AG04450 (cell line): Measurements from ENCODE around the gene TRIM69. TPM values are rescaled to one million over a fixed set of nuclear protein-coding genes. Genes with fewer than 3 reads are reported as not detected.

ENCODE experiments used
- CTCF ChIA-PET: fragments of 300-600, 350-600 bp; formaldehyde crosslinking; extraction: SDS; loops from one replicate; lab custom pipeline; 2022; ENCODE audit warnings: antibody characterized with exemption, inconsistent platforms; lab: Charles Lee
- POLR2A ChIA-PET: fragments of 350-600 bp; formaldehyde crosslinking; extraction: SDS; loops from one replicate; lab custom pipeline; 2021; ENCODE audit warnings: antibody characterized with exemption, inconsistent platforms; lab: Yijun Ruan, JAX
- DNase-seq: peaks from one replicate; pipeline ENCODE4 v3.0.0-alpha.2; 2011; ENCODE audit warnings: low read depth, low spot score
- H3K27ac ChIP-seq: one replicate; pipeline ENCODE4 v1.5.1; 2012; ENCODE audit warnings: low read depth, low read length, control low read depth
- H3K27me3 ChIP-seq: one replicate; pipeline ENCODE4 v1.6.0; 2012; ENCODE audit warnings: low read length; ENCODE audit not compliant: control insufficient read depth, insufficient read depth
- H3K4me3 ChIP-seq: 2 replicates; pipeline ENCODE4 v1.5.1; 2011; ENCODE audit warnings: mild to moderate bottlenecking, low read depth, low read length, control low read depth
- H3K9me3 ChIP-seq: 2 replicates; pipeline ENCODE4 v1.5.1; 2012; ENCODE audit warnings: low read length; ENCODE audit not compliant: control insufficient read depth, insufficient read depth
- polyA plus RNA-seq: library from polyadenylated mRNA; depleted of rRNA; stranded (reverse); fragments of >200 nt; gene quantifications from 2 replicates; pipeline ENCODE4 v1.2.3, GENCODE V29; 2011
- TF ChIP-seq, protein P1 (sequence below): IDR thresholded peaks from 2 replicates; pipeline ENCODE4 v1.5.1; 2011; ENCODE audit warnings: low read depth, low read length, control low read depth, inconsistent platforms

Gene TRIM69
- polyA plus RNA-seq, 1 experiment: 16.4 TPM

DNA sequence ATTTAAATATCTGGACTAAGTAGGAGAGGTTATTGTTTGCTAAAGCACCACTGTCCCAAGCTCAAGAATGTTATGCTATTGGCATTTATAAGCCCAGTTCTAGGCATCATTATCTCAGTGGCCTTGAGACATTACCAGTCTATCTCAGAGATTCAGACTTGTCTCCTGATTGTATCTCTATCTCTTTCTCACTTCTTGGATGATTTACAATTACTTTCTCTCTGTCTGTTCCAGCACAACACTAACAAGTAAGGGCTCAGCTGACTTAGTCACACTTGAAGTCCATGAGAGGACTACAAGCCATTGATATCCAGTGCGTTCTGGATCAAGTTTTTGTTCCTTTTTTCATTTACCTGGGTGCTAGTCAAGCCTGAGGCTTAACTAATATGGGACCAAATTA lies 60.2 kb downstream of the TRIM69 start:
- Histone ChIP-seq H3K27me3 (peaks cover 5% of the 10 kb centered on the region), H3K27ac (no peak overlapping the region), H3K9me3 (no peaks in the 10 kb centered on the region), H3K4me3 (no peak overlapping the region)
- CTCF ChIA-PET: no interaction called here
- DNase-seq: no peak
- TF ChIP-seq, protein P1, sequence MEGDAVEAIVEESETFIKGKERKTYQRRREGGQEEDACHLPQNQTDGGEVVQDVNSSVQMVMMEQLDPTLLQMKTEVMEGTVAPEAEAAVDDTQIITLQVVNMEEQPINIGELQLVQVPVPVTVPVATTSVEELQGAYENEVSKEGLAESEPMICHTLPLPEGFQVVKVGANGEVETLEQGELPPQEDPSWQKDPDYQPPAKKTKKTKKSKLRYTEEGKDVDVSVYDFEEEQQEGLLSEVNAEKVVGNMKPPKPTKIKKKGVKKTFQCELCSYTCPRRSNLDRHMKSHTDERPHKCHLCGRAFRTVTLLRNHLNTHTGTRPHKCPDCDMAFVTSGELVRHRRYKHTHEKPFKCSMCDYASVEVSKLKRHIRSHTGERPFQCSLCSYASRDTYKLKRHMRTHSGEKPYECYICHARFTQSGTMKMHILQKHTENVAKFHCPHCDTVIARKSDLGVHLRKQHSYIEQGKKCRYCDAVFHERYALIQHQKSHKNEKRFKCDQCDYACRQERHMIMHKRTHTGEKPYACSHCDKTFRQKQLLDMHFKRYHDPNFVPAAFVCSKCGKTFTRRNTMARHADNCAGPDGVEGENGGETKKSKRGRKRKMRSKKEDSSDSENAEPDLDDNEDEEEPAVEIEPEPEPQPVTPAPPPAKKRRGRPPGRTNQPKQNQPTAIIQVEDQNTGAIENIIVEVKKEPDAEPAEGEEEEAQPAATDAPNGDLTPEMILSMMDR: no peak
- POLR2A ChIA-PET: no interaction called here

DNA sequence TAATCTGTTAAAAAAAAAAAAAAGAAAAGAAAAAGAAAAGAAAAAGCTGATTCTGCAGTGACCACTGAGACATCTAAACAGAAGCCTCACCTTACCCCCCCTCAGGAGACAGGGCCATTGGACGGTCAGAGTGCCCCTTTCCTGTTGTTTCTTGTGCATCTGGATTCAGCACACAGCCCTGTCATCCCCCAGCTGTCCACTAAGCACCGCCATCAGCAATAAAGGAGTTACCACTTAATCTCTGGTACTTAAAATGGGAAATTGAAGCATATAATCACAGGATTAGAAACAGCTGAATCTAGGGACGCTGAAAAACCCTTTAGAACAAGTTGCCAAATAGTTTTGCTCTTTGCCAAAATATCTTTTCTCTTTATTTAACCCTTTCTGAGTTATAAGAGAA lies 62.5 kb downstream of the TRIM69 start:
- H3K4me3 ChIP-seq: no peak overlapping the region
- no peak for DNase-seq
- POLR2A ChIA-PET: interaction anchor here (0.7 kb wide), 1 partner anchor 135 kb away, joined by 4 read pairs; no protein-coding TSS in a partner anchor
- H3K9me3 ChIP-seq: no peaks in the 10 kb centered on the region
- TF ChIP-seq, protein P1: peak; percentile 20; the same call in 1 of the 2 replicates
- no peak overlapping the region for H3K27ac ChIP-seq
- peaks cover 4% of the 10 kb centered on the region for H3K27me3 ChIP-seq
- CTCF ChIA-PET: interaction anchor here (0.6 to 1.5 kb wide), 4 partner anchors 11 to 61 kb away, joined by 3 to 5 read pairs (median 4); no protein-coding TSS in a partner anchor

DNA sequence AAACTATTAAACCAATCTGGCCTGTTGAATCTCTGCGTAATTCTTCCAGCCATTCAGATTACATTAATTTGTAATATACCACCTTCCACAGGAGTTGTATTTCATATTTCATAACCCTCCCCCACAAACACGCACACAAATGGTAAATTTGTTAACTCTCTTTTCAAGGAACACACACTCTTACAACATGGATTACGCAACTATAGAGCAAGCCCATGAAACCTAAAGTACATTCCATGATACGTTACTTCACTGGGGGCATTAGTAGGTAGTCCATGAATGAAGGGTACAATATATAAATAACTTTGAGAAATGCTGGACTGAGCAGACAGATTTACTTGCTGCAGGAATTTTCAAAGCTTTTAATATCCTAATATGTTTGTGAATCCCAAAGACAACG lies 65.0 kb downstream of the TRIM69 start:
- no peak overlapping the region for H3K27ac ChIP-seq
- TF ChIP-seq, protein P1: no peak
- no peak for DNase-seq
- POLR2A ChIA-PET: no interaction called here
- H3K27me3 ChIP-seq: peaks cover 4% of the 10 kb centered on the region
- CTCF ChIA-PET: no interaction called here
- no peaks in the 10 kb centered on the region for H3K9me3 ChIP-seq
- H3K4me3 ChIP-seq: no peak overlapping the region

DNA sequence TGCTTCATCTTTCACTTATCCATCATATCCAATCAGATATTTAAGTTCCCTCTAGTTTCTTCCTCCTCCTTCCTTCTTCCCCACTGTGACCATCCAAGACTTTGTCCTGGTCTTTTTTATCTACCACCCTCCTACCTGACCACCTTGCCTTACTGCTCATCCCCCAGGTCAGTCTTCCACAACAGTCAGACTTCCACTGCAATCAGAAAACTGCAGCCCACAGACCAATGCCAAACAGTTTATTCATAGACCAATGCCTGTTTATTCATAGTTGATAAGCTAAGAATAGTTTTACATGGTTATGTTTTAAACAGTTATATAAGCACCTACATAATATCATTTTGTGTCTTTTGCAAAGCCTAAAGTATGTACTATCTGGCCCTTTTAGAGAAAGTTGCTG lies 65.5 kb downstream of the TRIM69 start:
- Histone ChIP-seq H3K27me3 (peaks cover 4% of the 10 kb centered on the region), H3K9me3 (no peaks in the 10 kb centered on the region), H3K27ac (no peak overlapping the region), H3K4me3 (no peak overlapping the region)
- CTCF ChIA-PET: no interaction called here
- DNase-seq: no peak
- POLR2A ChIA-PET: no interaction called here
- TF ChIP-seq, protein P1: no peak

DNA sequence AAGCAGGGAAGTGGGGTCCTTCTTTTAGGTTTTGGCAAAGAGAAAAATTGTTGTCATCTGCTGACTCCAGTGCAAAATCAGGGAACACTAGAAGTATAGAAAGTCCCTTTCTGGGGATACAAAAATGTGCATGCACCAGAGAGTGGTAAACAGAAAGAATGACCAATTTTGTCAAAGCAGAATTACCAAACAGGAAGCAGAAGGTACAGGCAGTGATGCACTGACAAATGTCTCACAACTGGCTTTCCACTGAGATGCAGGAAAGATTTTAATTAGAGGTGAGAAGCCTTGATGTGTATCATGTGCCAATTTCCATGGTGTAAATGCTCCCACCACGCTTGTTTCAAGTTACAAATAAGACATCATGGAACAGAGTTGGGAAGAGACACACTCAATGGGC lies 66.0 kb downstream of the TRIM69 start:
- TF ChIP-seq, protein P1: no peak
- ChIA-PET POLR2A (no interaction called here), CTCF (no interaction called here)
- no peak for DNase-seq
- Histone ChIP-seq H3K4me3 (no peak overlapping the region), H3K27ac (no peak overlapping the region), H3K27me3 (peaks cover 4% of the 10 kb centered on the region), H3K9me3 (no peaks in the 10 kb centered on the region)
